Activated T-cell treated with anti-CD3 and anti-CD28 coated beads, Interleukin-2, amount 50 U/mL, for 4 hours (primary cell): ENCODE measurements around the gene PDE4C. TPM values are rescaled to one million over a fixed set of nuclear protein-coding genes. Genes with fewer than 3 reads are reported as not detected.
A peak's percentile ranks its signal among the peaks of the same experiment; 100 is the strongest.

Experiments
- ATAC-seq, 2 donors: fragments of 200-7000 bp; cut with Tn5 transposase; one replicate each; pipeline ENCODE4 v1.10.0; 2021
- DNase-seq: peaks from one replicate; pipeline ENCODE4 v3.0.0-alpha.2; 2020
- H3K27me3 Mint-ChIP-seq: one replicate; pipeline ENCODE4 v1.8.0; 2021; ENCODE audit warnings: low read depth, mixed read lengths
- H3K36me3 Mint-ChIP-seq: one replicate; pipeline ENCODE4 v1.8.0; 2022; ENCODE audit warnings: mixed read lengths; ENCODE audit not compliant: insufficient read depth
- H3K4me1 Mint-ChIP-seq: one replicate; pipeline ENCODE4 v1.8.0; 2021; ENCODE audit warnings: low read depth, mixed read lengths
- H3K4me3 Mint-ChIP-seq: one replicate; pipeline ENCODE4 v1.8.0; 2021; ENCODE audit warnings: mild to moderate bottlenecking, moderate library complexity, mixed read lengths
- H3K9me3 Mint-ChIP-seq: one replicate; pipeline ENCODE4 v1.8.0; 2021; ENCODE audit warnings: mixed read lengths
- total RNA-seq, 3 donors: library from RNA; stranded (reverse); gene quantifications; one replicate each; pipeline ENCODE4 v1.2.1, GENCODE V29; 2021

PDE4C gene
- total RNA-seq, 3 donors from 2014 or later: not detected

- Mint-ChIP-seq H3K27me3 (peaks cover 2% of the 10 kb centered on the region), H3K4me3 (no peak overlapping the region), H3K4me1 (no peaks in the 10 kb centered on the region), H3K36me3 (no peaks in the 10 kb centered on the region), H3K9me3 (no peaks in the 10 kb centered on the region)
- DNase-seq (no peak), ATAC-seq (no peak)
Observed at GRCh38 chr19:18183529-18183928, 42.7 kb downstream of the PDE4C start.

DNA sequence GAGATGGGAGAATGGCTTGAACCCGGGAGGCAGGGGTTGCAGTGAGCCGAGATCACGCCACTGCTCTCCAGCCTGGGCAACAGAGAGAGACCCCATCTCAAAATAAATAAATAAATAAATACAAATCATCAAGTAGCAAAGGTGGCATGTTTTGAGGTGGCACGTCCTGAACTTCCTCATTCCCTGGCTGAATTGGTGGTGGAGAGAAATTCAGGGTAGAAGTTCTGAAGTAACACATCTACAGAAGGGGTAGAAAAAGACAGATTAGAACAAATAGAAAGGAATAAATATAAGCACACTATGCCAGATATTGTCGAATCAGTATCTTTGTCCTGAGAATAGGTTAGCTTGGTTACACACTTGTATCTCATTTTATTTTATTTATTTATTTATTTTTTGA is 46.3 kb downstream of the PDE4C start:
- no peak for DNase-seq
- H3K27me3 Mint-ChIP-seq: peaks cover 2% of the 10 kb centered on the region
- H3K4me1 Mint-ChIP-seq: peaks cover 2% of the 10 kb centered on the region
- no peak for ATAC-seq
- no peaks in the 10 kb centered on the region for H3K9me3 Mint-ChIP-seq
- peaks cover 5% of the 10 kb centered on the region for H3K36me3 Mint-ChIP-seq
- H3K4me3 Mint-ChIP-seq: no peak overlapping the region

- Mint-ChIP-seq H3K27me3 (peaks cover under 1% of the 10 kb centered on the region), H3K9me3 (no peaks in the 10 kb centered on the region), H3K4me1 (peaks cover 12% of the 10 kb centered on the region), H3K4me3 (no peak overlapping the region), H3K36me3 (peaks cover 5% of the 10 kb centered on the region)
- no peak for DNase-seq
- no peak for ATAC-seq
Observed at GRCh38 chr19:18176367-18177310, 49.6 kb downstream of the PDE4C start.

- no peak for ATAC-seq
- no peak for DNase-seq
- Mint-ChIP-seq H3K4me1 (peaks cover 14% of the 10 kb centered on the region), H3K27me3 (no peaks in the 10 kb centered on the region), H3K4me3 (peak overlapping the region; percentile 85), H3K36me3 (peaks cover 5% of the 10 kb centered on the region), H3K9me3 (no peaks in the 10 kb centered on the region)
Observed at GRCh38 chr19:18174983-18175382, 51.3 kb downstream of the PDE4C start.

Other genes with a start within 250 kb of the PDE4C start
- 10 to 100 TPM; 19.4 to 24.4 (median 22.4) TPM for gene ARRDC2, start 218.3 kb downstream of the PDE4C start, total RNA-seq
- gene IL12RB1, start 139.5 kb downstream of the PDE4C start, total RNA-seq: 10 to 100 TPM; 10.4 to 16.1 (median 14.8) TPM
- gene MAST3, start 128.7 kb downstream of the PDE4C start, total RNA-seq: 10 to 100 TPM; 10.4 to 11.1 (median 10.7) TPM
- 10 to 100 TPM; 16.5 to 21.4 (median 19.6) TPM for gene PIK3R2, start 73.3 kb downstream of the PDE4C start, total RNA-seq
- 10 to 100 TPM; 13.6 to 36.7 (median 13.8) TPM for gene IFI30, start 52.6 kb downstream of the PDE4C start, total RNA-seq
- 10 to 100 TPM; 33.9 to 39.7 (median 35.7) TPM for gene MPV17L2, start 33.2 kb downstream of the PDE4C start, total RNA-seq
- 1 to 10 TPM; 3.6 to 8.0 (median 6.6) TPM for gene RAB3A, start 22.4 kb downstream of the PDE4C start, total RNA-seq
- gene IQCN, start 48.0 kb upstream of the PDE4C start, total RNA-seq: under 1 TPM; 0.35 to 0.42 (median 0.38) TPM
- 100 to 1,000 TPM; 232 to 244 (median 242) TPM for gene JUND, start 55.2 kb upstream of the PDE4C start, total RNA-seq
- 100 to 1,000 TPM; 209 to 254 (median 230) TPM for gene LSM4, start 96.6 kb upstream of the PDE4C start, total RNA-seq
- 10 to 100 TPM; 12.8 to 14.7 (median 13.0) TPM for gene PGPEP1, start 114.2 kb upstream of the PDE4C start, total RNA-seq
- gene GDF15, start 159.7 kb upstream of the PDE4C start, total RNA-seq: under 1 TPM; 0.53 to 0.71 (median 0.56) TPM
- gene LRRC25, start 171.2 kb upstream of the PDE4C start, total RNA-seq: not detected
- gene SSBP4, start 193.0 kb upstream of the PDE4C start, total RNA-seq: 100 to 1,000 TPM; 119 to 155 (median 135) TPM
- 10 to 100 TPM; 10.2 to 16.6 (median 14.4) TPM for gene ISYNA1, start 211.7 kb upstream of the PDE4C start, total RNA-seq